ENCODE results near the gene GAPVD1.
"Not testable (repeated sequence)": the region's sequence is repeated elsewhere in the genome, so short reads cannot be mapped to it uniquely, and the experiment has no call there.

The GAPVD1 gene

GRCh38 chr9:125255781-125256391 lies 5.7 kb upstream of the GAPVD1 start:
- no peak for DNase-seq

DNA sequence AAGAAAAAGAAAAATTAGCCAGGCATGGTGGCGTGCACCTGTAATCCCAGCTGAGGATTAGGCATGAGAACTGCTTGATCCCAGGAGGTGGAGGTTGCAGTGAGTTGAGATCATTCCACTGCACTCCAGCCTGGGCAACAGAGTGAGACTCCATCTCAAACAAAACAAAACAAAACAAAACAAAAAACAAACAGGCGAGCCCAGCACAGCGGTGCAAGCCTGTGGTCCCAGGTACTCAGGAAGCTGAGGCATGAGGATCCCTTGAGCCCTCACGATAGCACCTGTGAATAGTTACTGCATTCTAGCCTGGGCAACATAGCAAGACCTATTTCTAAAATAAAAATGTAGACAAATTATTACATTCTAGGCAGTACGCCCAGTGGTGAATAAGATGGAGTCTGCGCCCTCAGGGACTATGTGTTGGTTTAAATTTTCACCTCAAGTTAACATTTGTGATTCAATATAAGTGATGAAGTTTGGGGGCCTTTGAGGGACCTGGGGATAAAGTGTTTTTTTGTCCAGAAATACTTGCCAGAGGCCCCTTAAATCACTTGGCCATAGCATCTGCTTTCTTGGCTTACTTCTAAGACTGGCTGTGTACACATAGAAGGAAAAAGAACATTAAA lies 3.4 kb upstream of the GAPVD1 start:
- DNase-seq: no peak

DNA sequence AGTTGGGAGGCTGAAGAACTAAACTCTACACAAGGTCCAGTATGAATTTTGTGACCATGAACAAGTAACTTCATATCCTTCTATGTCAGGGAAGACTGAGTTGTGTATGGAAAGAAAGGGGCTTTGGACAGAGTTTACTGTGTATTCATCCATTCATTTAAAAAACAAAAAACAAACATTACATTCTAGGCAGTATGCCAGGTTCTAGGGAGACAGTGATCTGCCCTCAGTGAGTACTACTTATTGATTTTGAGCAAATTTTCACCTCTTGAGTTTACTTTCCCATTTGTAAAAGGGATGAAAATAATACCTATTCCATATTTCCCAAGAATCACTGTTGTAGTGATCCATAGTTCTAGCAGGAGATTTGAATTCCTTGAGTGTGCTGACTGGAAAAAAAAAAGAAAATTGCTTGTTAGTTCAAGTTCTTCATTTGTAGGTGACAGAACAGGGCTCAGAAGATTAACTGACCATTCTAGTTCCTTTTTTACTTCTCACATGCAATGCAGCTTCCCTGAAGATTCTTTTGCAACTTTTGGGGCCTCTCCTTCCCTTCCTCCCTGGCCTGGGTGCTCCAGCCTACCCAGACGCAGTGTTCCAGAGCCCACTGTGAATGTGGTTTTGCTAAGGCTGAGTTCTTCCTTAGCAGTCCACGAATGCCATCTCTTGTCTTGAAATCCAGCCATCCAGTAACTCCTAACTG lies 2.6 kb upstream of the GAPVD1 start:
- DNase-seq: no peak

- no peak for DNase-seq
These were observed 1.1 kb upstream of the GAPVD1 start for GRCh38 chr9:125260561-125260960.

- DNase-seq: no peak
These were observed 817 bp downstream of the GAPVD1 start for GRCh38 chr9:125262294-125262991.

DNA sequence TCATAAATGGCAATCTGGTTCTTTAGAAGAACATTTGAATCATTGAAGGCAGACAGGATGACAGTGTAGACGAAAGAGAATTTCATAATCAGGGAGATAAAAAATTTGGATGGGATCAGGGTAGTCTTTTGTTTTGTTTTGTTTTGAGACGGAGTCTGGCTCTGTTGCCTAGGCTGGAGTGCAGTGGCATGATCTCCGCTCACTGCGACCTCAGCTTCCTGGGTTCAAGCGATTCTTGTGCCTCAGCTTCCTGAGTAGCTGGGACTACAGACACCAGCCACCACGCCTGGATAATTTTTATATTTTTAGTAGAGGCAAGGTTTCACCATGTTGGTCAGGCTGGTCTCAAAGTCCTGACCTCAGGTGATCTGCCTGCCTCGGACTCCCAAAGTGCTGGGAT lies 2.4 kb downstream of the GAPVD1 start:
- DNase-seq: peak in 1 of 4 experiments; percentile 5

GRCh38 chr9:125268394-125269013 lies 6.9 kb downstream of the GAPVD1 start:
- no peak for DNase-seq

DNA sequence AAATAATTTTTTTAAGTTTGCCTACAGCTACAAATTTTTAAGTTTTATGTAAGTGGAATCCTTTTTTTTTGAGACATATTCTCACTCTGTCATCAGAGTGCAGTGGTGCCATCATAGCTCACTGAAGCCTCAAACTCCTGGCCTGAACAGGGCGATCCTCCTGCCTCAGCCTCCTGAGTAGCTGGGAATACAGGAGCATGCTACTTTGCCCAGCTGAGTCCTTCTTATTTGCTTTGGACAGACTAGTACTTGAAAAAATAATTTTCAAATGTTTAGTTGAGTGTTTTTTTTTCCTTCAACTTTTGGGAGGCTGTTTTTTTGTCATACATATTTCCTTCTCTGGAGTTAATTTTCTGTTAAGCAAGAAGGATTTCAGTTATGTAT lies 7.4 kb downstream of the GAPVD1 start:
- no peak for DNase-seq

DNA sequence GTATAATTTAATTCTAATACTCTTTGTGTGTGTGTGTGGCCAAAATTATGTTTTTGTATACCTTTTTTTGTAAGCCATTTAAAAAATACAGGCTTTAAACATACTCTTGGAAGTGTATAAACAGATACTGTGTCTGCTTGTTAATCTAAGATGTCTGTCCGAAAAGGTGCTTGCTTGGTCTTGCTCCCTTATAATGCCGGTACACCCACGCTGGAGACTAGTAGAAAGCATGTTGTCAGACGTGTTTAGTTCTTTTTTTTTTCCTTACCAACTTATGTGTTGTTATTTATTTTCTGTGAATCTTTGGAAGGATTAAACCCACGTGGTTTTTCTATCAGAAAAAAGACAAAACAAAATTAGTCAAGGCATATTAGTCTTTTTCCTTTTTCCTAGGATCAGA lies 9.5 kb downstream of the GAPVD1 start:
- DNase-seq: no peak

DNA sequence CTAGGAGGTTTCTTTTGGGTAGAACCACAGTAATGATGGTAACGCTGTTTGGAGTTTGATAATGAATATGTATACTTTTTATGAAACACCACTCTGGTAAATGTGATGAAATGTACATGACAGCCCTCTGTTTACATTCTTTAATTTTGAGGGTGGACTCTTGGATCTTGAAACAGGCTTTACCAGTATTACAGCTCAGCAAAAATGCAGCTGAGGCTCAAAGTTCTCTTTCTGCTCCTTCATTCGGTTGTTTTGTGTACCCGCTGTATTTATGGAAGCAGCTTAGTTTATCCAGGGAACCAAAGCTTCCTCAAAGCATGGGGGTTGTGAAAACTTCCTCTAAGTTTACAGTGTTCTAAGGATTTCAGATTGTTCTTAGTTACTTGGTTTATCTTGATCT lies 11.1 kb downstream of the GAPVD1 start:
- DNase-seq: no peak

GRCh38 chr9:125276771-125277170 lies 15.1 kb downstream of the GAPVD1 start:
- no peak for DNase-seq

DNA sequence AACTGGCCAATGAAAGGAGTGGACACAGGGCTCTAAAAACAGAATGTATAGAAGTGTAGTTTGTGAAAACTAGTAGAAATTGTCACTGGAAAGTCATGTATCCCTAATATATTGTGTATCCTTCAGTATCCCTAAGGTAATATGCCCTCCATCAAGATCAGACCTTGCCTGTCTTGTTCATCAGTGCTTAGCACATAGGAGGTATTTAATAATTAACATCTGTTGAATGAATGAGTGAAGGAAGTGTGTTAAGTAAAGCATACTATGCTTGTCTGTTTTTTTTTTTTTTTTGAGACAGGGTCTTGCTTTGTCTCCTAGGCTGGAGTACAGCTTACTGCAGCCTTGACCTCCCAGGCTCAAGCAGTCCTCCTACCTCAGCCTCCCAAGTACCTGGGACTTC lies 15.8 kb downstream of the GAPVD1 start:
- DNase-seq: no peak

DNA sequence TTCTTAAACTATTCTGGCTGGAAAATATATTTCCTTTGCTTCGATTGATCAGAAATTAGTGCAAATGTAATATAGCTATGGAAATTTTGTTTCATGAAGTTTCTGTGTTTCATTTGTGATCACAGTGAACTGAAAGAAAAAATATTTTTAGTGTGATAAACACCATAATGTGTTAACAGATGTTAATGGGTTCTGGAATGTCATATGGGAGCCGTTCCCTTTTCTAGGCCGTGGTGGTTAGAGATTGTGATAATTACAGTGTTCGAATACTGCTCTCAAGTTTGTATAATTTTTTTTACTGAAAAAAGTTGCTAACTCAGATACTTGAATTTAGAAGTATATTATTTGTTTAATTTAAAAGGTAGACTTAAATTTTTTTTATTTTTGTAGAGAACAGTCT lies 19.3 kb downstream of the GAPVD1 start:
- no peak for DNase-seq

DNA sequence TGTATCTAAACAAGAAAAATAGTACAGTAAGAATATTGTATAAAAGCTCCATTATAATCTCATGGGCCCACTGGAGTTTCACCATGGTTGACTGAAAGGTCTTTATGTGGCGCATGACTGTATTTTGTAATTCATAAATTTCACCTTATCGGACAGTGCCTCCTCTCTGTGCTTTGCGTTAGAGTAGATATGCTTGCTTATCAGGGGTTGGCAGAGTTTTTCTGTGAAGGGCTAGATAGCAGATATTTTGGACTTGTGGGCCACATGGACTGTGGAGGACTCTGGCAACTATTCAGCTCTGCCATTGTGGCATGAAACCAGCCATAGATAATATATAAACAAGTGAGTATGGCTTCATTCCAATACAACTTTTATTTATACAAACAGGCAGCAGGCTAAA lies 23.2 kb downstream of the GAPVD1 start:
- DNase-seq: no peak

- not testable (repeated sequence) for DNase-seq
These were observed 25.4 kb downstream of the GAPVD1 start for GRCh38 chr9:125286935-125287433.

- no peak for DNase-seq
These were observed 31.5 kb downstream of the GAPVD1 start for GRCh38 chr9:125293134-125293533.

- no peak for DNase-seq
These were observed 34.0 kb downstream of the GAPVD1 start for GRCh38 chr9:125295657-125296056.

- no peak for DNase-seq
These were observed 35.3 kb downstream of the GAPVD1 start for GRCh38 chr9:125296843-125297372.

DNA sequence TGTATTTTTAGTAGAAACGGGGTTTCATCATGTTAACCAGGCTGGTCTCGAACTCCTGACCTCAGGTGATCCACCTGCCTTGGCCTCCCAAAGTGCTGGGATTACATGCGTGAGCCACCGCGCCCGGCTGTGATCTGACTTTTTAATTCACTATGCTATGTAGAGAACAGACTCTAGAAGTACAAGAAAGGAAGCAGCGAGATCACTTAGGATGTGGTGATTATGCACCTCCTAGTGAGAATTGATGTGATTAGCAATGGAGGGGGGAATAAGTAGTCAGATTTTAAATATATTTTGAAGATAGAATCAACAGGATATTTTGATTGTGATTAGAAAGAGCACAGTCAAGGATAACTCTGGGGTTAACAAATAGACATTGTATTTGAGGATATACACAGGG lies 36.3 kb downstream of the GAPVD1 start:
- no peak for DNase-seq

- DNase-seq: no peak
These were observed 40.6 kb downstream of the GAPVD1 start for GRCh38 chr9:125302241-125302640.

GRCh38 chr9:125304273-125304672 lies 42.6 kb downstream of the GAPVD1 start:
- DNase-seq: no peak

GRCh38 chr9:125312411-125312810 lies 50.8 kb downstream of the GAPVD1 start:
- DNase-seq: no peak

DNA sequence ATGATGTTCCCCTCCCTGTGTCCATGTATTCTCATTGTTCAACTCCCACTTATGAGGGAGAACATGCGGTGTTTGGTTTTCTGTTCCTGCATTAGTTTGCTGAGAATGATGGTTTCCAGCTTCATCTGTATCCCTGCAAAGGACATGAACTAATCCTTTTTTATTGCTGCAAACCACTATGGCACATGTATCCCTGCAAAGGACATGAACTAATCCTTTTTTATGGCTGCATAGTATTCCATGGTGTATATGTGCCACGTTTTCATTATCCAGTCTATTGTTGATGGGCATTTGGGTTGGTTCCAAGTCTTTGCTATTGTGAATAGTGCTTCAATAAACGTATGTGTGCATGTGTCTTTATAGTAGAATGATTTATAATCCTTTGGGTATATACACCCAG lies 54.7 kb downstream of the GAPVD1 start:
- not testable (repeated sequence) for DNase-seq

Measured in activated naive CD4-positive, alpha-beta T cell (primary cell).